Measurements from ENCODE around the gene DDX21. TPM values are rescaled to one million over a fixed set of nuclear protein-coding genes. Genes with fewer than 3 reads are reported as not detected.

DDX21 gene
- total and polyA plus RNA-seq, 9 of the 15 experiments (the other 6 are each of a cell fraction or from before 2014, with no cell fraction given): 143 to 365 (median 281) TPM

- TF ChIP-seq TEAD4 (IDR thresholded peaks at IDR 0.05; ENCODE audit: low read length) (peak; percentile 71), TEAD4 (CRISPR knock-in tag; IDR thresholded peaks at IDR 0.05; ENCODE audit: borderline replicate concordance) (no peak), ZZZ3 (IDR thresholded peaks at IDR 0.05) (no peak), SMARCC2 (IDR thresholded peaks at IDR 0.05; ENCODE audit: low read depth) (peak; percentile 32; the same call in 1 of the 2 replicates), KLF13 (tag; IDR thresholded peaks at IDR 0.05; ENCODE audit: borderline replicate concordance, low read depth) (no peak), CHD2 (IDR thresholded peaks at IDR 0.05; ENCODE audit: low read depth, low read length) (no peak), L3MBTL2 (IDR thresholded peaks at IDR 0.05) (no peak), CREB1 (IDR thresholded peaks at IDR 0.05) (no peak), CREB1 (CRISPR knock-in tag; IDR thresholded peaks at IDR 0.05) (no peak), FOXK1 (CRISPR knock-in tag; IDR thresholded peaks at IDR 0.05; ENCODE audit: borderline replicate concordance) (no peak), CLOCK (CRISPR knock-in tag; IDR thresholded peaks at IDR 0.05; ENCODE audit: borderline replicate concordance) (no peak), MBD2 (IDR thresholded peaks at IDR 0.05; ENCODE audit: borderline replicate concordance, low read depth) (no peak), NCOA2 (IDR thresholded peaks at IDR 0.05; ENCODE audit: partially characterized antibody in 2 of 2) (no peak), PHF20 (IDR thresholded peaks at IDR 0.05; ENCODE audit: partially characterized antibody) (no peak), NFE2 (IDR thresholded peaks at IDR 0.05; ENCODE audit: low read depth) (peak; percentile 75), TRIM24 (IDR thresholded peaks at IDR 0.05) (peak; percentile 58 to 72; a peak in 3 of 4 replicates), ZNF589 (CRISPR knock-in tag; IDR thresholded peaks at IDR 0.05; ENCODE audit: low read depth) (no peak)
- TF ChIP-seq, protein P1, sequence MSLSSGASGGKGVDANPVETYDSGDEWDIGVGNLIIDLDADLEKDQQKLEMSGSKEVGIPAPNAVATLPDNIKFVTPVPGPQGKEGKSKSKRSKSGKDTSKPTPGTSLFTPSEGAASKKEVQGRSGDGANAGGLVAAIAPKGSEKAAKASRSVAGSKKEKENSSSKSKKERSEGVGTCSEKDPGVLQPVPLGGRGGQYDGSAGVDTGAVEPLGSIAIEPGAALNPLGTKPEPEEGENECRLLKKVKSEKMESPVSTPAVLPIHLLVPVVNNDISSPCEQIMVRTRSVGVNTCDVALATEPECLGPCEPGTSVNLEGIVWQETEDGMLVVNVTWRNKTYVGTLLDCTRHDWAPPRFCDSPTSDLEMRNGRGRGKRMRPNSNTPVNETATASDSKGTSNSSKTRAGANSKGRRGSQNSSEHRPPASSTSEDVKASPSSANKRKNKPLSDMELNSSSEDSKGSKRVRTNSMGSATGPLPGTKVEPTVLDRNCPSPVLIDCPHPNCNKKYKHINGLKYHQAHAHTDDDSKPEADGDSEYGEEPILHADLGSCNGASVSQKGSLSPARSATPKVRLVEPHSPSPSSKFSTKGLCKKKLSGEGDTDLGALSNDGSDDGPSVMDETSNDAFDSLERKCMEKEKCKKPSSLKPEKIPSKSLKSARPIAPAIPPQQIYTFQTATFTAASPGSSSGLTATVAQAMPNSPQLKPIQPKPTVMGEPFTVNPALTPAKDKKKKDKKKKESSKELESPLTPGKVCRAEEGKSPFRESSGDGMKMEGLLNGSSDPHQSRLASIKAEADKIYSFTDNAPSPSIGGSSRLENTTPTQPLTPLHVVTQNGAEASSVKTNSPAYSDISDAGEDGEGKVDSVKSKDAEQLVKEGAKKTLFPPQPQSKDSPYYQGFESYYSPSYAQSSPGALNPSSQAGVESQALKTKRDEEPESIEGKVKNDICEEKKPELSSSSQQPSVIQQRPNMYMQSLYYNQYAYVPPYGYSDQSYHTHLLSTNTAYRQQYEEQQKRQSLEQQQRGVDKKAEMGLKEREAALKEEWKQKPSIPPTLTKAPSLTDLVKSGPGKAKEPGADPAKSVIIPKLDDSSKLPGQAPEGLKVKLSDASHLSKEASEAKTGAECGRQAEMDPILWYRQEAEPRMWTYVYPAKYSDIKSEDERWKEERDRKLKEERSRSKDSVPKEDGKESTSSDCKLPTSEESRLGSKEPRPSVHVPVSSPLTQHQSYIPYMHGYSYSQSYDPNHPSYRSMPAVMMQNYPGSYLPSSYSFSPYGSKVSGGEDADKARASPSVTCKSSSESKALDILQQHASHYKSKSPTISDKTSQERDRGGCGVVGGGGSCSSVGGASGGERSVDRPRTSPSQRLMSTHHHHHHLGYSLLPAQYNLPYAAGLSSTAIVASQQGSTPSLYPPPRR (CRISPR knock-in tag; IDR thresholded peaks at IDR 0.05; ENCODE audit: borderline replicate concordance): no peak
- TF ChIP-seq, protein P2, sequence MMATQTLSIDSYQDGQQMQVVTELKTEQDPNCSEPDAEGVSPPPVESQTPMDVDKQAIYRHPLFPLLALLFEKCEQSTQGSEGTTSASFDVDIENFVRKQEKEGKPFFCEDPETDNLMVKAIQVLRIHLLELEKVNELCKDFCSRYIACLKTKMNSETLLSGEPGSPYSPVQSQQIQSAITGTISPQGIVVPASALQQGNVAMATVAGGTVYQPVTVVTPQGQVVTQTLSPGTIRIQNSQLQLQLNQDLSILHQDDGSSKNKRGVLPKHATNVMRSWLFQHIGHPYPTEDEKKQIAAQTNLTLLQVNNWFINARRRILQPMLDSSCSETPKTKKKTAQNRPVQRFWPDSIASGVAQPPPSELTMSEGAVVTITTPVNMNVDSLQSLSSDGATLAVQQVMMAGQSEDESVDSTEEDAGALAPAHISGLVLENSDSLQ (IDR thresholded peaks at IDR 0.05): no peak
- TF ChIP-seq, protein P3, sequence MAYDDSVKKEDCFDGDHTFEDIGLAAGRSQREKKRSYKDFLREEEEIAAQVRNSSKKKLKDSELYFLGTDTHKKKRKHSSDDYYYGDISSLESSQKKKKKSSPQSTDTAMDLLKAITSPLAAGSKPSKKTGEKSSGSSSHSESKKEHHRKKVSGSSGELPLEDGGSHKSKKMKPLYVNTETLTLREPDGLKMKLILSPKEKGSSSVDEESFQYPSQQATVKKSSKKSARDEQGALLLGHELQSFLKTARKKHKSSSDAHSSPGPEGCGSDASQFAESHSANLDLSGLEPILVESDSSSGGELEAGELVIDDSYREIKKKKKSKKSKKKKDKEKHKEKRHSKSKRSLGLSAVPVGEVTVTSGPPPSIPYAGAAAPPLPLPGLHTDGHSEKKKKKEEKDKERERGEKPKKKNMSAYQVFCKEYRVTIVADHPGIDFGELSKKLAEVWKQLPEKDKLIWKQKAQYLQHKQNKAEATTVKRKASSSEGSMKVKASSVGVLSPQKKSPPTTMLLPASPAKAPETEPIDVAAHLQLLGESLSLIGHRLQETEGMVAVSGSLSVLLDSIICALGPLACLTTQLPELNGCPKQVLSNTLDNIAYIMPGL (CRISPR knock-in tag; IDR thresholded peaks at IDR 0.05): no peak
Observed at GRCh38 chr10:69018613-69019012, 62.6 kb downstream of the DDX21 start (continued).

Data from K562 (cell line).